T-helper 9 cell (primary cell): Measurements from ENCODE around the gene MAN2A1.
"Not testable (repeated sequence)": the region's sequence is repeated elsewhere in the genome, so short reads cannot be mapped to it uniquely, and the experiment has no call there.

Experiments
- DNase-seq: peaks from one replicate; pipeline ENCODE4 v3.0.0-alpha.2; 2020

MAN2A1 gene

GRCh38 chr5:109876941-109877669, 187.4 kb downstream of the MAN2A1 start:
- DNase-seq, result no peak

GRCh38 chr5:109877670-109878045, 187.9 kb downstream of the MAN2A1 start:
- DNase-seq, result no peak

GRCh38 chr5:109878887-109879286, 189.2 kb downstream of the MAN2A1 start:
- DNase-seq, result no peak

- no peak for DNase-seq
Observed at GRCh38 chr5:109880907-109881685, 191.4 kb downstream of the MAN2A1 start.

GRCh38 chr5:109882546-109882945, 192.8 kb downstream of the MAN2A1 start:
- no peak for DNase-seq

GRCh38 chr5:109884676-109885075, 194.9 kb downstream of the MAN2A1 start:
- no peak for DNase-seq

GRCh38 chr5:109885205-109885604, 195.5 kb downstream of the MAN2A1 start:
- no peak for DNase-seq

GRCh38 chr5:109888989-109889388, 199.3 kb downstream of the MAN2A1 start:
- no peak for DNase-seq

- not testable (repeated sequence) for DNase-seq
Observed at GRCh38 chr5:109893271-109893670, 203.5 kb downstream of the MAN2A1 start.

- DNase-seq, result no peak
Observed at GRCh38 chr5:109898269-109899162, 208.8 kb downstream of the MAN2A1 start.

GRCh38 chr5:109899163-109899535, 209.4 kb downstream of the MAN2A1 start:
- DNase-seq, result no peak

- no peak for DNase-seq
Observed at GRCh38 chr5:109900461-109900860, 210.7 kb downstream of the MAN2A1 start.

- DNase-seq, result no peak
Observed at GRCh38 chr5:109900911-109901627, 211.3 kb downstream of the MAN2A1 start.

GRCh38 chr5:109901628-109901981, 211.9 kb downstream of the MAN2A1 start:
- DNase-seq, result no peak

- DNase-seq, result no peak
Observed at GRCh38 chr5:109903061-109903460, 213.3 kb downstream of the MAN2A1 start.

GRCh38 chr5:109905906-109906305, 216.2 kb downstream of the MAN2A1 start:
- DNase-seq, result no peak

- DNase-seq, result no peak
Observed at GRCh38 chr5:109907189-109907588, 217.5 kb downstream of the MAN2A1 start.

GRCh38 chr5:109907731-109908130, 218.0 kb downstream of the MAN2A1 start:
- no peak for DNase-seq

- no peak for DNase-seq
Observed at GRCh38 chr5:109908366-109908765, 218.6 kb downstream of the MAN2A1 start.

GRCh38 chr5:109910874-109911273, 221.1 kb downstream of the MAN2A1 start:
- DNase-seq, result no peak

GRCh38 chr5:109911731-109912130, 222.0 kb downstream of the MAN2A1 start:
- no peak for DNase-seq

- no peak for DNase-seq
Observed at GRCh38 chr5:109914906-109915305, 225.2 kb downstream of the MAN2A1 start.
